Calu3 (cell line): Measurements from ENCODE around the gene INTS1. TPM values are rescaled to one million over a fixed set of nuclear protein-coding genes. Genes with fewer than 3 reads are reported as not detected.

Experiments
- BruUV-seq: library from RNA; stranded (reverse); fragments of 400-500 nt; replicated peaks from 2 replicates; lab custom pipeline; 2021; lab: Mats Ljungman, UMichigan
- CTCF ChIA-PET: fragments of 300-600 bp; sonication (Branson Sonifier 250); formaldehyde crosslinking; loops from one replicate; lab custom pipeline; 2022; ENCODE audit warnings: antibody characterized with exemption; lab: Charles Lee
- DNase-seq: peaks from one replicate; pipeline ENCODE4 v3.0.0; 2022
- H3K27ac Mint-ChIP-seq: one replicate; pipeline ENCODE4 v1.8.0; 2022; ENCODE audit warnings: mixed read lengths; ENCODE audit not compliant: unreplicated experiment
- H3K27me3 Mint-ChIP-seq: one replicate; pipeline ENCODE4 v1.8.0; 2022; ENCODE audit warnings: mixed read lengths; ENCODE audit not compliant: unreplicated experiment
- H3K36me3 Mint-ChIP-seq: one replicate; pipeline ENCODE4 v1.8.0; 2022; ENCODE audit warnings: mild to moderate bottlenecking, moderate library complexity, mixed read lengths; ENCODE audit not compliant: insufficient read depth, unreplicated experiment
- H3K4me1 Mint-ChIP-seq: one replicate; pipeline ENCODE4 v1.8.0; 2022; ENCODE audit warnings: mild to moderate bottlenecking, low read depth, mixed read lengths; ENCODE audit not compliant: unreplicated experiment
- H3K4me3 Mint-ChIP-seq: one replicate; pipeline ENCODE4 v1.8.0; 2022; ENCODE audit warnings: mild to moderate bottlenecking, low read depth, moderate library complexity, mixed read lengths; ENCODE audit not compliant: unreplicated experiment
- H3K9me3 Mint-ChIP-seq: one replicate; pipeline ENCODE4 v1.8.0; 2022; ENCODE audit warnings: low read depth, mixed read lengths; ENCODE audit not compliant: unreplicated experiment
- intact Hi-C: fragments of 100-400 bp; cut with micrococcal nuclease; formaldehyde crosslinking; loops from one replicate; pipeline ENCODE4 v1.10.0; 2022; ENCODE audit not compliant: unreplicated experiment
- total RNA-seq: library from RNA; stranded (reverse); gene quantifications from 2 replicates; pipeline ENCODE4 v1.2.3, GENCODE V29; 2022
- TF ChIP-seq, protein P1 (sequence below): fragments of 200-600 bp; IDR thresholded peaks from one replicate; pipeline ENCODE4 v1.8.0; 2022; ENCODE audit warnings: antibody characterized with exemption; ENCODE audit not compliant: unreplicated experiment

The INTS1 gene
- total RNA-seq, 1 experiment from 2014 or later: 192 TPM

DNA sequence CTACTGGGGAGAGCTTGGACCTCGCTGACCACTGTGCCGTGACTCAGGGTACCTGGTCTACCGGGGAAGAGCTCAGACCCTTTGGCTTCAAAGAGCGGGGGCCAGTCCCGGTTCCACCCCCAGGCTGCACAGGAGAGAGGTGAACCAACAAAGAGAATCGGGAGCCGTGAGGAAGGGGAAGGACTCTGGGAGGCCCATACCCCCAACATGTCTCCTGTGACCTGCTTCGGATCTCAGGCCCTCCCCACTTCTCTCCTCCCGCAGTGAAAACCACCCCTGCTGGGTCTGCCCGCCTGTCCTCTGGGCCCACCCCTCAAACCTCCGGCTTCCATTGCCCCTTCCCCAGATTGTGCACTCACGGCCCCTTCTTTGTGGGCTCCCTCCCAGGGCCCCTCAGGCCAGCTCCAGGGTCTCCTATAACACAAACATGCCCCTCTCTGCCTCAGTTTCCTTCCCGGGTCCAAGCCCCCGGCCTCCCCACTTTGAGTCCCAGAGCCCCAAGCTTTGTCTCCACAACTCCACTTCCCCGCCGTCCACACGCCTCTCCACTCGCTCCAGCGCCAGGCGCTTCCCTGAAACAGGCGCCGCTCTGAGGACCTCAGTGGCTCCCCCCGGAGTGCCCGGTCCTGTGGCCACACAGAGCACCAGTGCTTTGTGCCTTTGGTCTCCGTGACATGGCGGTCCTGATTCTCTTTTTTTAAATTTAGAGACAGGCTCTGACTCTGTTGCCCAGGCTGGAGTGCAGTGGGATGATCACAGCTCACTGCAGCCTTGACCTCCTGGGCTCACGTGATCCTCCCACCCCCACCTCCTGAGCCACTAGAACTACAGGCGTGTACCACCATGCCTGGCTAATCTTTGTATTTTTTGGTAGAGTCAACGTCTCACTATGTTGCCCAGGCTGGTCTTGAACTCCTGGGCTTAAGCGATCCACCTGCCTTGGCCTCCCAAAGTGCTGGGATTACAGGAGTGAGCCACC lies 7.5 kb upstream of the INTS1 start:
- H3K27me3 Mint-ChIP-seq: no peaks in the 10 kb centered on the region
- H3K4me3 Mint-ChIP-seq: no peak overlapping the region
- no peak for DNase-seq
- peaks cover 22% of the 10 kb centered on the region for H3K36me3 Mint-ChIP-seq
- intact Hi-C loops: no loop called here
- no peaks in the 10 kb centered on the region for H3K9me3 Mint-ChIP-seq
- H3K4me1 Mint-ChIP-seq: peaks cover 25% of the 10 kb centered on the region
- TF ChIP-seq, protein P1, sequence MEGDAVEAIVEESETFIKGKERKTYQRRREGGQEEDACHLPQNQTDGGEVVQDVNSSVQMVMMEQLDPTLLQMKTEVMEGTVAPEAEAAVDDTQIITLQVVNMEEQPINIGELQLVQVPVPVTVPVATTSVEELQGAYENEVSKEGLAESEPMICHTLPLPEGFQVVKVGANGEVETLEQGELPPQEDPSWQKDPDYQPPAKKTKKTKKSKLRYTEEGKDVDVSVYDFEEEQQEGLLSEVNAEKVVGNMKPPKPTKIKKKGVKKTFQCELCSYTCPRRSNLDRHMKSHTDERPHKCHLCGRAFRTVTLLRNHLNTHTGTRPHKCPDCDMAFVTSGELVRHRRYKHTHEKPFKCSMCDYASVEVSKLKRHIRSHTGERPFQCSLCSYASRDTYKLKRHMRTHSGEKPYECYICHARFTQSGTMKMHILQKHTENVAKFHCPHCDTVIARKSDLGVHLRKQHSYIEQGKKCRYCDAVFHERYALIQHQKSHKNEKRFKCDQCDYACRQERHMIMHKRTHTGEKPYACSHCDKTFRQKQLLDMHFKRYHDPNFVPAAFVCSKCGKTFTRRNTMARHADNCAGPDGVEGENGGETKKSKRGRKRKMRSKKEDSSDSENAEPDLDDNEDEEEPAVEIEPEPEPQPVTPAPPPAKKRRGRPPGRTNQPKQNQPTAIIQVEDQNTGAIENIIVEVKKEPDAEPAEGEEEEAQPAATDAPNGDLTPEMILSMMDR: no peak
- no peak overlapping the region for H3K27ac Mint-ChIP-seq
- CTCF ChIA-PET: interaction anchor here (1.4 kb wide), 1 partner anchor 44 kb away, joined by 3 read pairs; the partner anchor contains the start of gene TMEM184A
- no TSS peak for BruUV-seq

DNA sequence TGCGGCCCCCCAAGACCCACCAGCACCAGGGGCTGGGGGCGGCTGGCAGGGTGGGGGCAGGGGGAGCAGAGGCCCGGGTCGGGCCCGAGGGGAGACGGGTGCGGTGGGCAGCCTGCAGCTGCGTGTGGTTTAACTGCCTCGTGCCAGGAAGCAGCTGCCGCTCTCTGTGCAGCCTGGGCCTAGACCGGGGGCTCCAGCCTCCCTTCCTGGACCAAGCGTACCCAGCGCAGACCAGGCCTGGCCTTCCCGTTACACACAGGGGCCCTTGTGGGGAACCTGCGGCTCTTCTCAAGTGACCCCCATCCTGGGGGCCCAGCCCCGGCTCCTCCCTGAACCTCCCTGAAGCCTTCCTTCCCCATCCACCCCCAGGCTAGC lies 6.6 kb upstream of the INTS1 start:
- intact Hi-C loops: no loop called here
- CTCF ChIA-PET: interaction anchor here (1.4 kb wide), 1 partner anchor 45 kb away, joined by 3 read pairs; the partner anchor contains the start of gene TMEM184A
- H3K4me1 Mint-ChIP-seq: peaks cover 25% of the 10 kb centered on the region
- BruUV-seq: no TSS peak
- no peak overlapping the region for H3K4me3 Mint-ChIP-seq
- H3K27ac Mint-ChIP-seq: no peak overlapping the region
- no peaks in the 10 kb centered on the region for H3K27me3 Mint-ChIP-seq
- TF ChIP-seq, protein P1: no peak
- H3K36me3 Mint-ChIP-seq: peaks cover 27% of the 10 kb centered on the region
- no peaks in the 10 kb centered on the region for H3K9me3 Mint-ChIP-seq
- no peak for DNase-seq

DNA sequence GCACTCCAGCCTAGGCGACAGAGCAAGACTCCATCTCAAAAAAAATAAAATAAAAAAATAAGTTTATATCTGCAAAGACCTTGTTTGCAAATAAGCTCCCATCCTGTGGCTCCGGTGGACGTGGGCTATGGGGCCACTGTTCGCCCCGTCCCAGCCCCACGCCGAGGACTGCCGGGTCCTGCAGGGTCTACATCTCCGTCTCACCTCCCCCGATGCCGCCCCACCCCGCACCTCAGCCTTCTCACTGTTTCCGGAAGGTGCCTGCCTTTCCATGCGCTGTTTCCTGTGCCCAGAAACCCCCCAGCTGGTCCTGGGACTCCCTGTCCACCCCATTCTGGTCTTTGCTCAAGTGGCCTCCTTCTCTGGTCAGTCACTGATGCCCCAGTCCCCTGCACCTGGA lies 5.0 kb upstream of the INTS1 start:
- intact Hi-C loops: loop anchor here (5.0 kb wide), 1 partner anchor 48 kb away; the partner anchor contains the start of gene TMEM184A
- Mint-ChIP-seq H3K27me3 (no peaks in the 10 kb centered on the region), H3K4me3 (no peak overlapping the region), H3K27ac (no peak overlapping the region), H3K9me3 (no peaks in the 10 kb centered on the region), H3K4me1 (peaks cover 18% of the 10 kb centered on the region), H3K36me3 (peaks cover 39% of the 10 kb centered on the region)
- CTCF ChIA-PET: interaction anchor here (0.7 to 1.0 kb wide), 2 partner anchors 23 to 447 kb away, joined by 3 read pairs; no protein-coding TSS in a partner anchor
- BruUV-seq: no TSS peak
- TF ChIP-seq, protein P1: no peak
- no peak for DNase-seq

DNA sequence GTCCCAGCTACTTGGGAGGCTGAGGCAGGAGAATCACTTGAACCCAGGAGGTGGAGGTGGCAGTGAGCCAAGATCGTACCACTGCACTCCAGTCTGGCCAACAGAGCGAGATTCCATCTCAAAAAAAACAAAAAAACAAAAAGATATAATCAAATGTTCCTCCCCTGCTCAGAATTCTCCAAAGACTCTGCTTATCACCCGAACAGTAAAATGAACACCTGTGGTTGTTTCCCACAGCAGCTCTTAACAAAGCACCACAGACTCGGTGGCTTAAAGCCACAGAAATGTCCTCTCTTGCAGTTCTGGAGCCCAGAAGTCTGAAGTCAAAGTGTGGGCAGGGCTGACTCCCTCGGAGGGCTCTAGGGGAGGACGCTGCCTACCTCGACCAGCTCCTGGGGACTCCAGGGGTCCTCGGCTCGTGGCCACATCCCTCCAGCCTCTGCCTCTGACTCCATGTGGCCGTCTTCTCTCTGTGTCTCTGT lies 4.1 kb upstream of the INTS1 start:
- no peaks in the 10 kb centered on the region for H3K9me3 Mint-ChIP-seq
- no peak overlapping the region for H3K4me3 Mint-ChIP-seq
- TF ChIP-seq, protein P1: no peak
- CTCF ChIA-PET: interaction anchor here (0.7 kb wide), 1 partner anchor 29 kb away, joined by 3 read pairs; no protein-coding TSS in a partner anchor
- no peaks in the 10 kb centered on the region for H3K27me3 Mint-ChIP-seq
- BruUV-seq: no TSS peak
- H3K27ac Mint-ChIP-seq: no peak overlapping the region
- H3K36me3 Mint-ChIP-seq: peaks cover 43% of the 10 kb centered on the region
- intact Hi-C loops: loop anchor here (5.0 kb wide), 1 partner anchor 49 kb away; the partner anchor contains the start of gene TMEM184A
- H3K4me1 Mint-ChIP-seq: peaks cover 19% of the 10 kb centered on the region
- no peak for DNase-seq
